GM19238 (cell line): ENCODE results near the gene ZBBX.

Experiments used
- DNase-seq: peaks from one replicate; pipeline ENCODE4 v3.0.0; 2011; ENCODE audit warnings: low spot score; ENCODE audit not compliant: insufficient read length

ZBBX gene

GRCh38 chr3:167318306-167318705 is 61.8 kb downstream of the ZBBX start:
- no peak for DNase-seq

GRCh38 chr3:167306319-167306718 is 73.8 kb downstream of the ZBBX start:
- DNase-seq, result no peak

- DNase-seq, result no peak
Observed at GRCh38 chr3:167305340-167305890, 74.7 kb downstream of the ZBBX start.

GRCh38 chr3:167304077-167304476 is 76.0 kb downstream of the ZBBX start:
- DNase-seq, result no peak

- no peak for DNase-seq
Observed at GRCh38 chr3:167302678-167303077, 77.4 kb downstream of the ZBBX start.

GRCh38 chr3:167300207-167300606 is 79.9 kb downstream of the ZBBX start:
- DNase-seq, result no peak

- DNase-seq, result no peak
Observed at GRCh38 chr3:167289435-167289834, 90.7 kb downstream of the ZBBX start.

GRCh38 chr3:167288737-167289136 is 91.4 kb downstream of the ZBBX start:
- no peak for DNase-seq

- no peak for DNase-seq
Observed at GRCh38 chr3:167287308-167287707, 92.8 kb downstream of the ZBBX start.

- no peak for DNase-seq
Observed at GRCh38 chr3:167274141-167274874, 105.8 kb downstream of the ZBBX start.

GRCh38 chr3:167253037-167253436 is 127.1 kb downstream of the ZBBX start:
- no peak for DNase-seq

- no peak for DNase-seq
Observed at GRCh38 chr3:167251678-167252077, 128.4 kb downstream of the ZBBX start.

GRCh38 chr3:167246252-167246651 is 133.8 kb downstream of the ZBBX start:
- DNase-seq, result no peak

- no peak for DNase-seq
Observed at GRCh38 chr3:167241048-167241845, 138.8 kb downstream of the ZBBX start.

GRCh38 chr3:167228135-167228534 is 152.0 kb downstream of the ZBBX start:
- no peak for DNase-seq

GRCh38 chr3:167225821-167226220 is 154.3 kb downstream of the ZBBX start:
- no peak for DNase-seq

- no peak for DNase-seq
Observed at GRCh38 chr3:167209011-167209410, 171.1 kb downstream of the ZBBX start.

GRCh38 chr3:167203062-167203461 is 177.0 kb downstream of the ZBBX start:
- DNase-seq, result no peak

GRCh38 chr3:167198949-167199600 is 181.0 kb downstream of the ZBBX start:
- no peak for DNase-seq
